HEK293 (cell line): ENCODE measurements around the gene ABAT.

ENCODE experiments used
- CTCF ChIA-PET: fragments of 350-600 bp; formaldehyde crosslinking; extraction: SDS; loops from one replicate; lab custom pipeline; 2021; ENCODE audit warnings: antibody characterized with exemption; lab: Yijun Ruan, JAX
- POLR2A ChIA-PET: fragments of 300-600 bp; formaldehyde crosslinking; extraction: SDS; loops from one replicate; lab custom pipeline; 2020; ENCODE audit warnings: antibody characterized with exemption, inconsistent platforms; lab: Yijun Ruan, JAX
- H3K27ac ChIP-seq: fragments of 200-500 bp; sonication (Bioruptor generic); 2 replicates; pipeline ENCODE4 v1.5.1; 2014; ENCODE audit warnings: low read depth, low read length, control low read depth, inconsistent platforms; ENCODE audit errors: extremely low read depth
- H3K36me3 ChIP-seq, 2 experiments: fragments of 200-500 bp in 1 of 2; sonication (Bioruptor generic) in 1 of 2; 1 replicate in 1 of 2; 2 replicates in 1 of 2; pipeline ENCODE4 v1.5.1; 2014 to 2017; ENCODE audit warnings: inconsistent platforms in 2 of 2, low read length in 2 of 2; ENCODE audit not compliant: control insufficient read depth in 2 of 2, insufficient read depth in 1 of 2
- H3K4me1 ChIP-seq: fragments of 200-500 bp; sonication (Bioruptor generic); 2 replicates; pipeline ENCODE4 v1.5.1; 2014; ENCODE audit warnings: mild to moderate bottlenecking, low read length, inconsistent platforms; ENCODE audit not compliant: control insufficient read depth, insufficient read depth
- H3K4me3 ChIP-seq: 2 replicates; pipeline ENCODE4 v1.5.1; 2011; ENCODE audit warnings: low read depth, mild to moderate bottlenecking, control low read depth, low read length, moderate library complexity
- H3K9me3 ChIP-seq: fragments of 200-500 bp; sonication (Bioruptor generic); 2 replicates; pipeline ENCODE4 v1.5.1; 2014; ENCODE audit warnings: low read depth, low read length, inconsistent platforms; ENCODE audit not compliant: control insufficient read depth, insufficient read depth
- EGR2 ChIP-seq: fragments of 450-650 bp; formaldehyde crosslinking; IDR thresholded peaks from 2 replicates; pipeline ENCODE4 v1.5.1; 2016; ENCODE audit warnings: low read depth, missing biosample characterization, missing genetic modification characterization
- GLIS1 ChIP-seq: fragments of 450-650 bp; formaldehyde crosslinking; IDR thresholded peaks from 2 replicates; pipeline ENCODE4 v1.5.1; 2016; ENCODE audit warnings: missing biosample characterization, missing genetic modification characterization
- MZF1 ChIP-seq: fragments of 450-650 bp; formaldehyde crosslinking; IDR thresholded peaks from 2 replicates; pipeline ENCODE4 v1.5.1; 2017; ENCODE audit warnings: missing biosample characterization, missing genetic modification characterization, borderline replicate concordance
- PATZ1 ChIP-seq: fragments of 450-650 bp; formaldehyde crosslinking; IDR thresholded peaks from 2 replicates; pipeline ENCODE4 v1.5.1; 2016; ENCODE audit warnings: missing biosample characterization, missing genetic modification characterization
- PRDM10 ChIP-seq: fragments of 450-650 bp; formaldehyde crosslinking; IDR thresholded peaks from 2 replicates; pipeline ENCODE4 v1.5.1; 2016; ENCODE audit warnings: missing biosample characterization, missing genetic modification characterization
- SALL2 ChIP-seq: fragments of 450-650 bp; formaldehyde crosslinking; IDR thresholded peaks from 2 replicates; pipeline ENCODE4 v1.5.0; 2017; ENCODE audit warnings: missing biosample characterization, mild to moderate bottlenecking, missing genetic modification characterization, borderline replicate concordance
- ZBTB8A ChIP-seq: fragments of 450-650 bp; formaldehyde crosslinking; IDR thresholded peaks from 2 replicates; pipeline ENCODE4 v1.5.1; 2016; ENCODE audit warnings: missing biosample characterization, missing genetic modification characterization
- ZFHX2 ChIP-seq: fragments of 450-650 bp; formaldehyde crosslinking; conservative IDR thresholded peaks from 2 replicates; pipeline ENCODE4 v1.5.1; 2016; ENCODE audit warnings: missing biosample characterization, missing genetic modification characterization
- ZFP69B ChIP-seq: fragments of 450-650 bp; formaldehyde crosslinking; IDR thresholded peaks from 2 replicates; pipeline ENCODE4 v1.5.1; 2016; ENCODE audit warnings: missing biosample characterization, missing genetic modification characterization
- ZIC2 ChIP-seq: fragments of 450-650 bp; formaldehyde crosslinking; IDR thresholded peaks from 2 replicates; pipeline ENCODE4 v1.5.1; 2016; ENCODE audit warnings: missing biosample characterization, missing genetic modification characterization
- ZNF155 ChIP-seq: fragments of 450-650 bp; formaldehyde crosslinking; IDR thresholded peaks from 2 replicates; pipeline ENCODE4 v1.5.1; 2016; ENCODE audit warnings: missing biosample characterization, missing genetic modification characterization
- ZNF280D ChIP-seq: fragments of 450-650 bp; formaldehyde crosslinking; IDR thresholded peaks from 2 replicates; pipeline ENCODE4 v1.5.1; 2016; ENCODE audit warnings: missing biosample characterization, missing genetic modification characterization
- ZNF341 ChIP-seq: fragments of 450-650 bp; formaldehyde crosslinking; IDR thresholded peaks from 2 replicates; pipeline ENCODE4; 2016; ENCODE audit warnings: low read depth, missing biosample characterization, missing genetic modification characterization
- ZNF398 ChIP-seq: fragments of 450-650 bp; formaldehyde crosslinking; IDR thresholded peaks from 2 replicates; pipeline ENCODE4 v1.5.1; 2017; ENCODE audit warnings: missing biosample characterization, missing genetic modification characterization
- ZNF580 ChIP-seq: fragments of 450-650 bp; formaldehyde crosslinking; IDR thresholded peaks from 2 replicates; pipeline ENCODE4 v1.5.1; 2016; ENCODE audit warnings: missing biosample characterization, missing genetic modification characterization
- ZNF626 ChIP-seq: fragments of 450-650 bp; sonication (Bioruptor Pico); formaldehyde crosslinking; IDR thresholded peaks from 2 replicates; pipeline ENCODE4 v1.5.1; 2018; ENCODE audit warnings: missing biosample characterization, missing genetic modification characterization, inconsistent platforms
- ZNF692 ChIP-seq: fragments of 450-650 bp; formaldehyde crosslinking; IDR thresholded peaks from 2 replicates; pipeline ENCODE4 v1.5.1; 2016; ENCODE audit warnings: missing biosample characterization, missing genetic modification characterization

ABAT gene

GRCh38 chr16:8675183-8676159, 1.1 kb downstream of the ABAT start:
- H3K4me1 ChIP-seq, result peaks cover 15% of the 10 kb centered on the region
- H3K9me3 ChIP-seq, result no peaks in the 10 kb centered on the region
- no peak overlapping the region for H3K4me3 ChIP-seq
- H3K36me3 ChIP-seq, result no peaks in the 10 kb centered on the region
- CTCF ChIA-PET, result interaction anchor here (0.9 to 1.2 kb wide), 4 partner anchors 14 to 116 kb away, joined by 3 to 5 read pairs (median 3); no protein-coding TSS in a partner anchor
- POLR2A ChIA-PET, result interaction anchor here (0.8 kb wide), 1 partner anchor 415 kb away, joined by 3 read pairs; no protein-coding TSS in a partner anchor
- TF ChIP-seq ZNF626 (tag by site-specific recombination) (no peak), SALL2 (no peak), PATZ1 (peak; percentile 65; the same call in 1 of the 2 replicates), ZFHX2 (tag by site-specific recombination) (peak; percentile 47; the same call in 1 of the 2 replicates), ZNF280D (no peak), ZFP69B (tag by site-specific recombination) (peak; percentile 86), ZIC2 (peak; percentile 32; the same call in 1 of the 2 replicates), EGR2 (tag by site-specific recombination) (peak; percentile 19; the same call in 1 of the 2 replicates), ZNF692 (tag by site-specific recombination) (peak; percentile 92), MZF1 (tag by site-specific recombination) (no peak), ZNF580 (tag by site-specific recombination) (no peak), GLIS1 (peak; percentile 67), ZBTB8A (tag by site-specific recombination) (peak; percentile 33; the same call in 1 of the 2 replicates), ZNF155 (tag by site-specific recombination) (no peak), ZNF398 (tag by site-specific recombination) (peak; percentile 49), PRDM10 (peak; percentile 94), ZNF341 (tag by site-specific recombination) (peak; percentile 83)
- H3K27ac ChIP-seq, result no peak overlapping the region
